Measurements from ENCODE around the gene SRGN. TPM values are rescaled to one million over a fixed set of nuclear protein-coding genes. Genes with fewer than 3 reads are reported as not detected.

Gene SRGN
- total and polyA plus RNA-seq, 10 of the 15 experiments (the other 5 are each of a cell fraction or from before 2014, with no cell fraction given): 382 to 2,414 (median 885) TPM

GRCh38 chr10:69123747-69124562, 36.1 kb downstream of the SRGN start, which contains the start of gene VPS26A (continued):
- TF ChIP-seq IKZF1 (conservative IDR thresholded peaks at IDR 0.05) (peak; percentile 91), ZSCAN29 (IDR thresholded peaks at IDR 0.05) (no peak), CBFB (IDR thresholded peaks at IDR 0.05; ENCODE audit: low read depth) (peak; percentile 30; the same call in 1 of the 2 replicates), CREB1 (IDR thresholded peaks at IDR 0.05; ENCODE audit: low read depth) (no peak; the same call in 1 of the 2 replicates), SREBF1 (IDR thresholded peaks at IDR 0.05; ENCODE audit: low read length) (0 out of 2 replicates have a peak, but pooled peaks have one; percentile 21), RAD51 (IDR thresholded peaks at IDR 0.05) (peak; percentile 99), HSF1 (IDR thresholded peaks at IDR 0.05; ENCODE audit: low read depth, low read length) (no peak), CEBPZ (IDR thresholded peaks at IDR 0.05; ENCODE audit: low read depth, low read length) (no peak), POLR2AphosphoS5 (IDR thresholded peaks at IDR 0.05; ENCODE audit: low read length) (peak; percentile 82), ELK1 (IDR thresholded peaks at IDR 0.05; ENCODE audit: low read depth, low read length) (0 out of 2 replicates have a peak, but pooled peaks have one; percentile 17), LARP7 (IDR thresholded peaks at IDR 0.05) (peak; percentile 64; the same call in 1 of the 2 replicates), PAX8 (IDR thresholded peaks at IDR 0.05) (no peak), RB1 (IDR thresholded peaks at IDR 0.05; ENCODE audit: borderline replicate concordance) (no peak), RUNX3 (IDR thresholded peaks at IDR 0.05; ENCODE audit: low read length) (peak; percentile 73), ATF7 (IDR thresholded peaks at IDR 0.05; ENCODE audit: low read depth) (peak; percentile 56), GATAD2B (conservative IDR thresholded peaks at IDR 0.05; ENCODE audit: low read depth) (0 out of 2 replicates have a peak, but pooled peaks have one; percentile 49), MAX (IDR thresholded peaks at IDR 0.05; ENCODE audit: low read depth, low read length) (peak; percentile 77; the same call in 1 of the 2 replicates), YY1 (IDR thresholded peaks at IDR 0.05; ENCODE audit: low read depth, low read length) (peak; percentile 20; the same call in 1 of the 2 replicates), KLF5 (IDR thresholded peaks at IDR 0.05; ENCODE audit: partially characterized antibody) (no peak), STAT1 (conservative IDR thresholded peaks at IDR 0.05) (0 out of 2 replicates have a peak, but pooled peaks have one; percentile 25), BCLAF1 (IDR thresholded peaks at IDR 0.05) (peak; percentile 71; the same call in 1 of the 2 replicates)

All from GM12878 (cell line).